ENCODE results near the gene SELENOI. TPM values are rescaled to one million over a fixed set of nuclear protein-coding genes. Genes with fewer than 3 reads are reported as not detected.
A peak's percentile ranks its signal among the peaks of the same experiment; 100 is the strongest.
"Not testable (repeated sequence)": the region's sequence is repeated elsewhere in the genome, so short reads cannot be mapped to it uniquely, and the experiment has no call there.

Gene SELENOI
- total and polyA plus RNA-seq, 9 donors = 2.5 to 23.7 (median 13.4) TPM

- no peaks in the 10 kb centered on the region for H3K36me3 ChIP-seq
- H3K9me3 ChIP-seq = no peaks in the 10 kb centered on the region
- TF ChIP-seq EP300 (IDR thresholded peaks at IDR 0.05) (no peak), POLR2A (IDR thresholded peaks at IDR 0.05) (no peak), CTCF (IDR thresholded peaks at IDR 0.05) (no peak)
- WGBS, 3 donors = 93 to 100% (median 98%) methylated on average over 1 of the region's 1 CpG
- no peak for DNase-seq
- H3K27me3 ChIP-seq = no peaks in the 10 kb centered on the region
- intact Hi-C loops (cut with DNase I) = loop anchor here in 1 of 4 donors (5.0 kb wide), 1 partner anchor 84 kb away; the partner anchor contains the start of genes HADHA and HADHB
- H3K27ac ChIP-seq = no peak overlapping the region
- no peak overlapping the region for H3K4me3 ChIP-seq
- H3K4me1 ChIP-seq (ENCODE audit: insufficient read depth) = no peaks in the 10 kb centered on the region
Measured at GRCh38 chr2:26326514-26326913, 19.4 kb upstream of the SELENOI start.

- Histone ChIP-seq H3K4me3 (no peak overlapping the region), H3K27me3 (no peaks in the 10 kb centered on the region), H3K4me1 (ENCODE audit: insufficient read depth) (no peaks in the 10 kb centered on the region), H3K27ac (no peak overlapping the region), H3K36me3 (no peaks in the 10 kb centered on the region), H3K9me3 (no peaks in the 10 kb centered on the region)
- intact Hi-C loops (cut with DNase I) = loop anchor here in 1 of 4 donors (5.0 kb wide), 1 partner anchor 85 kb away; the partner anchor contains the start of genes HADHA and HADHB
- DNase-seq = no peak
- WGBS, 3 donors = 46 to 58% (median 52%) methylated on average over 5 of the region's 5 CpGs
- TF ChIP-seq CTCF (IDR thresholded peaks at IDR 0.05) (no peak), EP300 (IDR thresholded peaks at IDR 0.05) (no peak), POLR2A (IDR thresholded peaks at IDR 0.05) (no peak)
Measured at GRCh38 chr2:26327291-26328272, 18.4 kb upstream of the SELENOI start.

- not testable (repeated sequence) for H3K36me3 ChIP-seq; H3K9me3 ChIP-seq; H3K27me3 ChIP-seq; DNase-seq; H3K27ac ChIP-seq; H3K4me1 ChIP-seq (ENCODE audit: insufficient read depth); H3K4me3 ChIP-seq
- intact Hi-C loops (cut with DNase I) = loop anchor here in 1 of 4 donors (5.0 kb wide), 1 partner anchor 87 kb away; the partner anchor contains the start of genes HADHA and HADHB
- 91 to 95% (median 93%) methylated on average over 4 of the region's 4 CpGs for WGBS, 3 donors
Measured at GRCh38 chr2:26329083-26329482, 16.9 kb upstream of the SELENOI start.

- no peaks in the 10 kb centered on the region for H3K4me1 ChIP-seq (ENCODE audit: insufficient read depth)
- 1 to 3% (median 2%) methylated on average over 7 of the region's 7 CpGs for WGBS, 3 donors
- H3K27ac ChIP-seq = no peak overlapping the region
- no peaks in the 10 kb centered on the region for H3K9me3 ChIP-seq
- no peak overlapping the region for H3K4me3 ChIP-seq
- no peaks in the 10 kb centered on the region for H3K36me3 ChIP-seq
- no peaks in the 10 kb centered on the region for H3K27me3 ChIP-seq
- peak; percentile 79 to 92 (median 87) for DNase-seq
- intact Hi-C loops (cut with DNase I) = no loop called here
- TF ChIP-seq POLR2A (IDR thresholded peaks at IDR 0.05) (no peak), CTCF (IDR thresholded peaks at IDR 0.05) (peak; percentile 63 to 82 (median 63))
Measured at GRCh38 chr2:26330114-26330549, 15.8 kb upstream of the SELENOI start.

- no peaks in the 10 kb centered on the region for H3K9me3 ChIP-seq
- intact Hi-C loops (cut with DNase I) = no loop called here
- H3K4me3 ChIP-seq = no peak overlapping the region
- H3K27ac ChIP-seq = no peak overlapping the region
- DNase-seq = no peak
- H3K27me3 ChIP-seq = no peaks in the 10 kb centered on the region
- H3K4me1 ChIP-seq (ENCODE audit: insufficient read depth) = no peaks in the 10 kb centered on the region
- no peaks in the 10 kb centered on the region for H3K36me3 ChIP-seq
- 39 to 64% (median 44%) methylated on average over 3 of the region's 3 CpGs for WGBS, 3 donors
- no peak for TF ChIP-seq POLR2A (IDR thresholded peaks at IDR 0.05)
- no peak for TF ChIP-seq CTCF (IDR thresholded peaks at IDR 0.05)
- no peak for TF ChIP-seq EP300 (IDR thresholded peaks at IDR 0.05)
Measured at GRCh38 chr2:26330604-26331003, 15.3 kb upstream of the SELENOI start.

- H3K4me1 ChIP-seq (ENCODE audit: insufficient read depth); H3K27ac ChIP-seq; intact Hi-C loops (cut with DNase I); DNase-seq; H3K9me3 ChIP-seq; H3K4me3 ChIP-seq; H3K36me3 ChIP-seq; H3K27me3 ChIP-seq: not testable (repeated sequence)
- 90 to 92% (median 92%) methylated on average over 8 of the region's 8 CpGs for WGBS, 3 donors
Measured at GRCh38 chr2:26331321-26331720, 14.6 kb upstream of the SELENOI start.
